Glomerular endothelial cell (primary cell): ENCODE measurements around the gene TNRC6C. TPM values are rescaled to one million over a fixed set of nuclear protein-coding genes. Genes with fewer than 3 reads are reported as not detected.
"Not testable (repeated sequence)": the region's sequence is repeated elsewhere in the genome, so short reads cannot be mapped to it uniquely, and the experiment has no call there.

Source experiments
- DNase-seq: peaks from one replicate; pipeline ENCODE4 v3.0.0-alpha.2; 2011; ENCODE audit warnings: low read depth, low spot score; ENCODE audit errors: extremely low read depth
- total RNA-seq: library from RNA; depleted of rRNA; stranded (reverse); fragments of >200 nt; gene quantifications from 2 replicates; pipeline ENCODE4 v1.2.3, GENCODE V29; 2015

Gene TNRC6C
- total RNA-seq, 1 donor from 2014 or later, result 8.0 TPM

DNA sequence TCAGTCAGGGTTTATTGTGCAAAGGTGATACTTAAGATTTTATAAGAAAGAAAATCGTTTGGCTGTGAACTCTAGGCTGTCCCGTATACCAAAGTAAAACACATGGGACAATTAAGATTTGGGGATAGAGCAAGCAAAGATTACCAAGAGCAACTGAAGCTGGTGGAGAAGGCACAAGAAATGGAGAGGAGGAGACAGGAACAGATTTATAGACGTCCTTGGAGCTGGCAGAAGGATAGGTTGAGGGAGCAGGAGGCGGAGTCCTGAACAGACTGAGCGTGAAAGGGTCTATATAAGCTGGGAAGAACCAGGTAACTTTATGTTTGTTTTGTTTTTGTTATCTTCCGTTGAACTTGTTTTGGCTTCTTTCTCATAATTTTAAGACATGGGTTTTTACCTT, 3.8 kb downstream of the TNRC6C start:
- DNase-seq, result no peak

DNA sequence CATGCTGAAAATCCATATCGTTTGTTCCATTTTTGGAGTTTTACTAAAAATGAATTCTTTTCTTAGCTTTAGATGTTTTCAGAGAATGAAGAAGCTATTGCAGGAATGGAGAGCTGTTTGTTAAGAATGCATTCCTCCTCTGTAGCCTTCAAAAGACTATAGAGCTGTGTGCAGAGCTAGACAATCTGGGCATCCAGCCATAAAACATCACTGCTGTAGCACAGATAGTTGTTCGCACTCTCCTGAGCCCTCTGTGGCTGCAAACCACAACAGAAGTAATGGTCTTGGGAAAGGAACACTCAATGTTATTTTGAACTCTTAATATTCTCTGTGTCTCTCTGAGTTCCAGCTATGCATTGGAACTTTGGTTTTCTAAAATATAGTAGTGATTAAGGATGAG, 4.9 kb downstream of the TNRC6C start:
- no peak for DNase-seq

DNA sequence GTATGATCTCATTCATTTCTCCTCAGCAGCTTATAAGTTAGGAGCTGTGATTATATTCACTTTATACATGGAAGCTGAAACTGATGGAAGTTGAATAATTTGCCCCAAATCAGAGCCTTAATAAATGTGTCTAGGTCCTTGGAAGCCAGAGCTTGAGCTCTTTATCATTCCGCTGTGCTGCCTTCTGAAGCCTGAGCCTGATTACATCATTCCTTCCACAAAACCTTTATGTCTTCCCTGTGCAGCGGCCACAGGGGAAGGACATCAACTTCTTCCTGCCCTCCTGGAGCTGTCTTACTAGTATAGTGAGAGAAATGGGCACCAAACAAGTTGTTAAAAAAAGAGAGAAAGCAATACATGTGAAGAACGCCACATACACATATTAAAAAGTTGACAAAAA, 6.8 kb downstream of the TNRC6C start:
- no peak for DNase-seq

DNA sequence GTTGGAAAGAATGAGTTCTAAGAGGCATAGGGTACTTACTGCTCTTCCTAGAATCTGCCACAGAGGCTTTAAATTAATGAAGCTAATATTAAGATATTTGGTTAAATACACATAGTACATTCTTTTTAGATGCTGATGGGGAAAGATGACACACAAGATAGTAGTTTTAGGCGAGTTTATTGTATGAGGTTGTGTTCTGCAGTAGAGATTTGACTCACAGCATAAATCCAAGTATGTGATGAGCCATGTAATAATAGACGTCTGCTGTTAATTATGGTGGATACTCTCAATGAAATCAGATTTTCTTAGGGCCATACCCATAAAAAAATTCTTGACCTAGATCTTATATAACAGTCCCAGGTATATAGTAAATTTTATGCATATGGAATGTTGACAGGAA, 8.0 kb downstream of the TNRC6C start:
- no peak for DNase-seq

DNA sequence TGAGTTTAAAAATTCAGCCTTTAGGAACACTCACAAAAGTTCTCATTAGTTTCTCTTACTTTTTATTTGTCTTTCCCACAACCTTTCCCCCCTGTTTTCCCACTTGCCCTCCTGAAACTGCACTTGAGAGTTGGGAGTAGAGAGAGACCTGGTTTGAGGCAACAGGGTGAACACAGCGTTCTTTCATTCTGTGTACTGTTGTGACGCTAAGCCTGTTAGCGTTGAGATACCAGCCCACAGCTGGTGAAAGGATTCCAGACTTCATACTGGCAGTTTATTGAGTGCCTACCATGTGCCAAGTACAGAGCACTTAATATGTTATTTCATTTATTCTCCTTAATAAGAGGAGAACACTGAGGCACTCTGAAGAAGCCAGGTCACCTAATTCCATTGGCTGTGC, 10.3 kb downstream of the TNRC6C start:
- DNase-seq, result no peak

DNA sequence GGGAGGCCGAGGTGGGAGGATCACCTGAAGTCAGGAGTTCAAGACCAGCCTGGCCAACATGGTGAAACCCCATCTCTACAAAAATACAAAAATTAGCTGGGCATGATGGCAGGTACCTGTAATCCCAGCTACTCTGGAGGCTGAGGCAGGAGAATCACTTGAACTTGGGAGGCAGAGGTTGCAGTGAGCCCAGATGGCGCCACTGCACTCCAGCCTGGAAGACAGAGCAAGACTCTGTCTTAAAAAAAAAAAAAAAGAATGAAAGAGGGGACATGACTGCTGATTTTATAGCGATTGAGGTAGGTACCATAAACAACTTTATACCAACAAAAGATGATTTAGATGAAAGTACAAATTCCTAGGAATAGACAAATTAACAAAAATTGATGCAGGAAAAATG, 13.8 kb downstream of the TNRC6C start:
- DNase-seq, result not testable (repeated sequence)

DNA sequence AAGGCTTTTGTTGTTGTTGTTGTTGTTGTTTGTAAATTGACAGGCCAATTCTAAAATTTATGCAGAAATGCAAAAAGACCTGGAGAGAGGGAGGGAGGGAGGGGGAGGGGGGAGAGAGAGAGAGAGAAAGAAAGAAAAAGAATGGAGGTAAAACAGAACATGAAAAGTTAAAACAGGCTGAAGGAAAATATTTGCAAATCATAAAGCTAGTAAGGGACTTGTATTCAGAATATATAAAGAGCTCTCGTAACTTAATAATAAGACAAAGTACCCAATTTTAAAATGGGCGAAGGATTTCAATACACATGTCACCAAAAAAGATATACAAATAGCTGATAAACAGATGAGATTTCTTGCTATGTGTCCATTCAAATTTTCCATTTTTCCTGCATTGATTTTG, 15.4 kb downstream of the TNRC6C start:
- DNase-seq, result no peak

DNA sequence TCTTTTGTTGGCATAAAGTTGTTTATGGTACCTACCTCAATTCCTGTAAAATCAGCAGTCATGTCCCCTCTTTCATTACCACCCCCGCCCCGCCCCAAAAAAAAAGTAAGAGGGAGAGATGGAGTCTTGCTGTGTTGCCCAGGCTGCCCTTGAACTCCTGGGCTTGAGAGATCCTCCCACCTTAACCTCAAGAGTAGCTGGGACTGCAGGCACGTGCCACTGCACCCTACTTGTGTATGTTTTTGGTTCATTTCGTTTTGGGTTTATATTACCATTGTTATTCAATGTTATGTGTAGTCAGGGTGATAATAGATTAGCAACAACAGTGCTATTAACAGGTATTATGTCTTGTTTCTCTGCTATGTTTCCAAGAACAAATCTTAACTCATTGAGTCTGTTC, 15.9 kb downstream of the TNRC6C start:
- no peak for DNase-seq

DNA sequence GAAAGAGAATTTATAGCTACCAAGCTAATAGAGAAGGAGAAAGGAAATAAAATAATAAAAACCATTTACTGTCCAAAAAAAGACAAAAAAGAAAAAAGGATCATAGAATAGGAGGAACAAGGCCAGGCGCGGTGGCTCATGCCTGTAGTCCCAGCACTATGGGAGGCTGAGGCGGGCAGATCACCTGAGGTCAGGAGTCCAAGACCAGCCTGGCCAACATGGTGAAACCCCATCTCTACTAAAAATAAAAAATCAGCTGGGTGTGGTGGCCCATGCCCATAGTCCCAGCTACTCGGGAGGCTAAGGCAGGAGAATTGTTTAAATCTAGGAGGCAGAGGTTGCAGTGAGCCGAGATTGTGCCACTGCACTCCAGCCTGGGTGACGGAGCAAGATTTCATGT, 23.9 kb downstream of the TNRC6C start:
- not testable (repeated sequence) for DNase-seq

DNA sequence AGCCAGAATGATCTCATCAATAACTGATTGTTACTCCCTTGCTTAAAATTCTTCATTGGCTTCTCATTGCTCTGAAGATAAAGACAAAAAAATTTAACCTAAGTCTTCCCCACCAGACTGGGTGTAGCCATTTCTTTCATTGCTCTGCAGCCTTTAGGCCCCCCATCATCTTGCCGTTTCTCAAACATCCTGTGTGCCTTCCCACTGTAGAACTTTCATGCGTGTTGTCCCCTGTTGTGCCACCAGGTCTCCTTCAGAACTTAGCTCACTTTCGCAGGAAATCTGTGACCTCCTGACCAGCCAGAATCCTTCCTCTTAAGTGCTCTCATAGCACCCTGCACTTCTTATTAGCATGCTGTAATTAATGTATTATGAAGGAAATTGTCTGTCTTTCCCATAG, 31.8 kb downstream of the TNRC6C start:
- no peak for DNase-seq

DNA sequence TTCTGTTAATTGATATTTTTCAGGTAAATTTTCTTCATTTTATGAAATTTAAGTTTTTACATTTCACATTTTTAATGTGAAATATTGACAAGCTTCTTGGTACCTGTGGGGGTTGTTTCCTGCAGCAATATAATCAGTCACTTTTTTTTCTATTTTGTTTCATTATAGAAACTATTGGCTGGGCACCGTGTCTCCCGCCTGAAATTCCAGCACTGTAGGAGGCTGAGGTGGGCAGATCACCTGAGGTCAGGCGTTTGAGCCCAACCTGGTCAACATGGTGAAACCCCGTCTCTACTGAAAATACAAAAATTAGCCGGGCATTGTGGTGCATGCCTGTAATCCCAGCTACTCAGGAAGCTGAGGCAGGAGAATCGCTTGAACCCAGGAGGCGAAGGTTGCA, 35.2 kb downstream of the TNRC6C start:
- not testable (repeated sequence) for DNase-seq

DNA sequence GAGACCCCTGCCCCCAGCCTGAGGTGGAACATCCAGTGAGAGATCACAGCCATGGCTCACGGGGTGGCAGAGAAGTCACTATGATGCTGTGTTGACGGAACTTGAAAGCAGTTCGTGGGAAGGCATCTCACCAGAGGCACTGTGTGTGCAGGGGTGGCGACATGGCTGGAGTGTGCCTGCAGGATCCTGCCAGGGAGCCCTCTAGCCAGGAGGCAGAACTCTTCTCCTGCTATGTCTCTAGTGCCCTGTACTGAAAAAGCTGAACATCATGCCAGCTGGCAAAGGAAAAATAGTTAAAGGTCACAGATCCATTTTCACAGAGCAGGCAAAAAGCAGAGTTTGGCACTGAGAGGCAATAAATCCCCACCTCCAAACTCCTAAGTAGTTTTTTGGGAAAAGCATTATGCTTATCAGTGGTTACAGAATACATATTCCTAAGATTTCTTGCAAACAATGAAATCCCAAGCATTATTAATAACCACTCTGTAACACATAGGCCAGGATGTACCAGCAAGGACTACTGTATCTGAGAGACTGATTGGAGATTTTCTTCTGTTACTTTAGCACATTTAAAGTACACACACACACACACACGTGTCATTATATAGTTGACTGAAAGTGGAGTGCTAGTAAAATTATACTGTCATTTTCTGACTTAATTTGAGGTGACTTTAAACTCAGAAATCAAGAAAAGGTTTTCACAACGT, 36.8 kb downstream of the TNRC6C start:
- DNase-seq, result no peak

DNA sequence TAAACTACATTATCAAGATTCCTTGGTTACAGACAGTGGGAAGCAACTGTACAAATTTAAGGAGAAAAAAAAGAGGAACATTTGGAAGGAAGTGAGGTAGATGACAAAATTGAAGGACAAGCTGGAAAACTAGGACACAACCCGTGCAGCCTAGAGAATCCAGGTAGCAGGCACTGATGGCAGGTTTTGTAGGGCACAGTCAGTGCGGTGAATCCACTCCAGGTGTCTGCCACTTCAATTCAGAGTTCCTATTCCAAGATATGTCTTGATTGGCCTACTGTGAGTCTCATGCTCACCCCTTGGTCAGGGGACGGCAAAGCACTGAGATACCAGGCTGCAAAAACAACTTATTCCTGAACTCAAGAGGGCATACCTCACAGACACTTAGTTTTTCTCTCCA, 37.8 kb downstream of the TNRC6C start:
- DNase-seq, result no peak

DNA sequence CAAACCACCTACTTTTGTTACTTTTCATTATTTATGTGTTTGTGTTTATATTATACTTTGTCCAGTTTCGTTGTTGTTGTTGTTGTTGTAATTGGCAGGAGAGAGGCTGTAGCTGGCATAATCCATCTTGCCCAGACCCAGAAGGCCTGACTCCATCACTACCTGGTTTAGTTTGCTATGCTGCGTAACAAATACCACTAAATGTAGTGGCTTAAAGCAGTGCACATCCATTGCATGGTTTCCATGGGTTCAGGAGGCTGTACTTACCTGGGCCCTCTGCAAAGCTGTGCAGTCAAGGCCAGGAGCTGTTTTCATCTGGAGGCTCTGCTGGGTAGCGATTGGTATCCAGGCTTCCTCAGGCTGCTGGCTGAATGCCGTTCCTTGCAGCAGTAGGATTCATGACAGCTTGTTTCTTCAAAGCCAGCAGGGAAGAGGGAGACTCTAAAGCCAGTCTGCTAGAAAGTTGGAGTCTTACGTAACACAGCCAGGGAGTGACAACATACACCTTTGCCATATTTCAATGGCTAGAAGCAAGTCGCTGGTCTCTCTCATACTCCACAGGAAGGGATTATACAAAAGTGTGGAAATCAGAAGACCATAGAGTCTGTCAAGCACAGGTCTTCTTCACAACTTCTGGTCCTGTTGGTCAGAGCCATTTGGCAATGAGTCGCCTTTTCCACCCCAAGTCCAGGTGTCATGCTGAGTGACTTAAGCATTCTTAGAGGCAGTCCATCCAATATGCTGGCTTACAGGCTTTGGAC, 41.1 kb downstream of the TNRC6C start:
- DNase-seq, result no peak

DNA sequence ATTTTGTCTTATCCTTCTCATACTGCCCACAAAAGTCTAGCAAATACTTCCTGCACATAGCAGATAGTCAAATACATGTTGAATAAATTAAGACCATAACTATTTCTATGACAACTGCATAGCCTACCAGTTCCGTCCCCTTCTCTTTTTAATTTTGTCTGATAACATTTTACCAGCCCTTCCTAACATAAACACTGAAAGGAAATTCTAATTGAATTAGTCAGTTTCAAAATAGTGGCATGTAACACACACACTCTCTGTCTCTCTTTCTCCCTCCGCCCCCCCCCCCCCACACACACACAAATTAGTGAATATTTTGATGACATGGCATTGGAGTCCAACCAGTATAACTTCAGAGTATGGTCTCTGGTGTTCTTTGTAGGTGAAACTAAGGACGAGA, 41.8 kb downstream of the TNRC6C start:
- peak; percentile 48 for DNase-seq

DNA sequence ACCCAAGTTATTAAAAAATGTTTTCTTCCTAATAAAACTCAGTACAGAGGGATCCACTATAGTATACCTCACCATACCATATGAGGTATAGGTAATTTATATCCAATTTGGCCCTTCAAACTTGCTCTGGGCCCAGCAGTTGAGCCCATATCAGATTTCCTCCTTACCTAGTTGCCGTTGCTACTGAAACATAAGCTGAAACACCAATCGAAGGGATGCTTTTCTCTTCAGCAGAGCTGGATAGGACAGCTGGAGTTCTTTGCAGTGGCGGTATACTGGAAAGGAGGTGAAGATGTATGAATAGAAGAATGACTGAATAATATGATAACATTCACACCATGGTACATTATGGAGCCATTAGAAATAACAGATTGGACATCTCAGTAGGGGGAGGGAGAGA, 42.7 kb downstream of the TNRC6C start:
- DNase-seq, result no peak

DNA sequence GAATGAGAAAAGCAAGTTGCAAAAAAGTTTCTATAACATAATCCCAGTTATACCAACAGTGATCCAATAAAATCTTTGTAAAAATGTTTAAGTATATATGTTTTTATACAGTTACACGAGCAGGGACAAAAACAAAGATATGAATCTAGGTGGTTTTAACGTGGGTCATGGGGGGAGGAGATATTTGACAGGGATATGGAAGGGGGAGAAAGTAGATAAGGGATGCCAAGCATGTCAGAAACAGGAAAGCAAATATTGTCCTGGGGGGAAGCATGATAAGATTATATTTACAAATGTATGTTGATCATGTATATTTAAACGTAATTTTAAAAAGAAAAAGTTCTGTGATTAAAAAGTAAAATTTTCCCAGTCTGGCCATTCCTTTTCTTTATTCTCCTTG, 43.1 kb downstream of the TNRC6C start:
- DNase-seq, result no peak

DNA sequence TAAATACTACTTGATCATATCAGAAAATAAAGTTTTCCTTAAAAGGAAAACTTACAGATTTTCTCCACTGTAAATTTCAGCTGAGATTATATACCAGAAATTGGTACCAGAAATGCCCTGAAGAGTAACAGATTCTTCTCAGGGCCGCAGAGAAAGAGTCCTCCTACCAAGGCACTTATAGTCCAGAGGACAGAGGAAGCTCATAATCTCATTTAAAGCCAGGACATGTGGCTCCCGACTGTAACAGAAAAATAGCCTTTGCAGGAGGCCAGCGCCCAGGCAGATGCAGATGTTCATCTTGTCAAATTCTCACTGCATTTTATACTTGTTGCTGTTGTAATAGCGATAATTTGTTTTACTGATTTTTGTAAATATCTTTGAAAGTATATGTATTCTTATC, 43.7 kb downstream of the TNRC6C start:
- DNase-seq, result no peak

DNA sequence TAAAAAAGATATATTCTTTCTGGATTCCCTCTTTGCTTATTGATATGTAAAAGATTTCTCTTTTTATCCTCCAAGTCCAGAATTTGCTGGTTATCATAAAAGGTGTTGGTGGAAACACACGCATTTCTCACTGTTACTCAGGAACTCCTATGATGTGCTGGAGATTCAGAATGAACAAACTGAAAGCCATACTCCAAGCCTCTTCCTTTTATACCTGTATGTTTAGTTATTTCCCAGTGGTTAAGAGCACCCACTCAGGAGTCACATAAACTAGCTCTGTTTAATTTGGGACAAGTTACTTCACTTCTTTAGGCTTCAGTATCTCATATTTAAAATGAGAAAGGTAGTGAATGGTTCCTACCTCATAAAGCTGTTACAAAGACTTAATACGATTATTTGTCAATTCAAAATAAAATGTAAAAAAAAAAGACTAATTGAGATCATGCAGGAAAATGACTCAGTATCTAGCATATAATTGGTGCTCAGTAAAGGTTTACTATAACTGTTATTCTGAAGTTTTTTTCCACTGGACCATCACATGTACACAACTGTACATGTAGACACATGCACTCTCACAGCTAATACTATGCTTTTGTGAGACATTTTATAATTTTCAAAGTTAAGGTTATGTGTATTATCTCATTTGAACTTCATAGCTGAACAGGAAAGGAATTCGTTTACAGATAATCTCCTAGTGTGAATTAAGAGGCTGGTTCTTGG, 47.1 kb downstream of the TNRC6C start:
- DNase-seq, result no peak

DNA sequence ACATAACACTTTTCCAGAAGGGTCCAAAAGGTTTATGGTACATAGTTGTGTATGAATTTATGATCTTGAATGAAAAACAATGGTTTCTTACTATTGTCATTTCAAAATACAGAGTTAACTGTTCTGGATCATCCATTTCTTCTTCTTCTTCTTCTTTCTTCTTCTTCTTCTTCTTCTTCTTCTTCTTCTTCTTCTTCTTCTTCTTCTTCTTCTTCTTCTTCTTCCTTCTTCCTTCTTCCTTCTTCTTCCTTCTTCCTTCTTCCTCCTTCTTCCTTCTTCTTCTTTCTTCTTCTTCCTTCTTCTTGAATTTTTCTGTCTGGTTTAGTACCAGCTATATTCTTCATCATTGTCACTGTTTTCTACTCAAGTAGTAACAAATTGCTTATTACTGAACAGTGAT, 47.8 kb downstream of the TNRC6C start:
- no peak for DNase-seq

DNA sequence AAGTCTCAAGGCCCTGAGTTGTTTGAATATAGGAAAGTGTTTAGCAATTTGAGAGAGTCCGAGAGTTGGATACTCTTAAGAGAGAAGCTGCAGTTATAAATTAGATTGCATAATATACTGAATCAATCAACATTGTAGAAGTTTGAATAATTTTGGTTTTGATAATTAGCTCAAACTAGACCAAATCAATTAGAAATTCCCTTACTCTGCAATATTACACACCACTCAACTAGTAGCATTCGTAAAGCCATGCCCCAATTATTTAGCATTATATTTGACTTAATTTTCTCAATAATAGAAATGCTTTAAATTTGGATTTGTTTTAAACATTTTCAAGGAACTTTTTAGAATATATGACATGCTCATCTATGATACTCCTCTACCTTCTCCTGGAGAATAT, 49.1 kb downstream of the TNRC6C start:
- DNase-seq, result no peak

DNA sequence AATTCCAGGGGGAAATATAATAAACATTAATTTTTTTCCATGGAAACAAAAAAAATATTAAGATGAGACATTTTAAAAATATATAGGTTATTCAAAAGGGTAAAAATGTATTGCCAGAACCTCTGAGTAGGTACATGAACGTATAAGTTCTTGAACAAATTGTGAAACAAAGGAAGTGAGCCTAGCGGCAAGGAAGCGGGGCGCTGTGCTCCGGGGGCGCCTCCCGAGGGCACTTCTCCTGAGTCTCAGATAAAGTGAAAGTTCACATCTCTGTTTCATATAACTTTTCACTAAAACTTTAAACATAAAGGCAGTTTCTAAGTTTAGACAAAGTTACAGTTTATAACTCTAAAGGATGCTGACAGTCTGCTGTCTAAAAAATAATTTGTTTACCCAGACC, 52.3 kb downstream of the TNRC6C start:
- no peak for DNase-seq
